Adrenal gland (tissue), 12 donors: ENCODE results near the gene ZBTB14. TPM values are rescaled to one million over a fixed set of nuclear protein-coding genes. Genes with fewer than 3 reads are reported as not detected.

ENCODE experiments used
- DNase-seq, 7 donors: peaks; one replicate each; pipeline ENCODE4 v3.0.0-alpha.2; 2019 to 2020
- H3K27ac ChIP-seq, 5 donors: fragments of 200-600 bp; sonication (generic) in 4 of 5; 1 replicate in 3 of 5; 2 replicates in 2 of 5; pipeline versions ENCODE4 v1.5.1 to v1.8.0; 2016 to 2020; ENCODE audit warnings: mild to moderate bottlenecking in 1 of 5
- H3K27me3 ChIP-seq: fragments of 200-600 bp; 2 replicates; pipeline ENCODE4 v1.8.0; 2021
- H3K36me3 ChIP-seq, 2 donors: fragments of 200-600 bp; replicated peaks in 1 of 2; 1 replicate in 1 of 2; 2 replicates in 1 of 2; pipeline versions ENCODE4 v1.5.1 to v1.8.0; 2018 to 2022
- H3K4me1 ChIP-seq, 2 donors: fragments of 200-600 bp; replicated peaks in 1 of 2; 1 replicate in 1 of 2; 2 replicates in 1 of 2; pipeline versions ENCODE4 v1.5.1 to v1.8.0; 2018 to 2021
- H3K4me3 ChIP-seq, 4 donors: fragments of 200-600 bp; sonication (generic) in 3 of 4; one replicate each; pipeline ENCODE4 v1.5.1; 2016 to 2018
- H3K9me3 ChIP-seq, 3 donors: fragments of 200-600 bp; sonication (generic) in 1 of 3; replicated peaks in 1 of 3; 1 replicate in 2 of 3; 2 replicates in 1 of 3; pipeline versions ENCODE4 v1.5.1 to v1.8.0; 2016 to 2021
- POLR2A ChIP-seq, 2 donors: fragments of 450-650 bp; IDR thresholded peaks; one replicate each; pipeline ENCODE4 v1.6.1; 2017; ENCODE audit warnings: antibody characterized with exemption in 2 of 2, mild to moderate bottlenecking in 2 of 2, moderate library complexity in 1 of 2
- WGBS, 4 donors: extraction: QIAGEN DNeasy Blood & Tissue Kit in 2 of 4; methylation state at CpG; one replicate each; pipeline versions ENCODE4 v1.1.5 to v1.1.7; 2013 to 2017; 5-methylcytosine and 5-hydroxymethylcytosine counted together
- intact Hi-C, 2 donors: fragments of 100-400 bp; cut with DNase I; formaldehyde crosslinking; loops; one replicate each; pipeline versions ENCODE4 v1.14.1 to v1.15.0; 2022 to 2023
- polyA plus RNA-seq, 3 donors: library from polyadenylated mRNA; stranded (reverse); fragments of 200-250 nt in 2 of 3; fragments of 350-450 nt in 1 of 3; fragmentation: Illumina TruSeq in 1 of 3; extraction: RNeasy Lipid Tissue Mini Kit (QIAGEN cat#74804) in 1 of 3; gene quantifications; one replicate each; pipeline ENCODE4 v1.2.3, GENCODE V29; 2013 to 2014
- total RNA-seq, 9 donors: library from RNA; depleted of rRNA in 4 of 9; stranded (reverse); fragments of >200 nt in 4 of 9; fragments of 120-200 nt in 1 of 9; fragmentation: NEBNext Ultra II Directional in 1 of 9; extraction: Animal tissue kit (Norgen Biotek cat#: 25700) in 1 of 9; gene quantifications; one replicate each; pipeline versions ENCODE4 v1.1.0 to v1.2.4, GENCODE V29; 2013 to 2023
- TF ChIP-seq, protein P1 (sequence below), 6 experiments: fragments of 450-650 bp in 4 of 6; fragments of 200-600 bp in 2 of 6; sonication (generic) in 1 of 6; IDR thresholded peaks; 1 replicate in 5 of 6; 2 replicates in 1 of 6; pipeline versions ENCODE4 v1.5.1 to v1.8.0; 2016 to 2021; ENCODE audit warnings: antibody characterized with exemption in 6 of 6, mild to moderate bottlenecking in 2 of 6, moderate library complexity in 1 of 6
- donor health status: healthy with polysubstance abuse.
- donor health status: Bipolar disorder and iron deficiency.
- donor health status: DM: yes; HTN: yes; CAD: no.
- donor health status: DM: no; HTN: no; CAD: no.
- donor health status: DM: no; HTN: no; CAD: no.
- donor health status: DM: yes; HTN: yes; CAD: no.

ZBTB14 gene
- total and polyA plus RNA-seq, 12 donors = 5.9 to 16.4 (median 10.6) TPM

DNA sequence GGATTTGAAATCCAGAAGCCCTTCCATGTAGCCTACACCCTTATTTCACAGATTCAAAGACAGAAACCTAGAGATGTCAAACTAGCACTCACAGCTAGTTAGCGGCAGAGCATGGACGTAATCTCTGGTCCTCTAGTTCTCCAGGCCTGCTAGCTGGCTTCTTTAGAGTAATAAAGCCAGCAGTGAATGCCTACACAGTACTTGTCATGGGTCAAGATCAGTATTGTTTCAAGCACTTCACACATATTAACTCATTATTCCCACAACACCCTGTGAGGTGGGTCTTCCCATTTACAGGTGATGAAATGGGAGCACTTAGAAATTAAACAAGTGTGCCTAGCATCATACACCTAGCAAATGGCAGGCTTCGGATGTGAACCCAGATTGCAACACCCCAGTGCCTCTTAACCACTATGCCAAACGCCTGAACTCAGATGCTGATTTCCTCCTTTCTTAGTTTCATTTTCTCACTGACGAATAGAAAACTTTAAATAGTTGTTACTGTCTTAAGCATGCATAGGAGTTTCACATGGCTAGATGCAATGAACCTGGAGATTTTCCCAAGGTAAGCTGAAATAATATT is 14.5 kb upstream of the ZBTB14 start:
- intact Hi-C loops = no loop called here
- DNase-seq = no peak
- H3K9me3 ChIP-seq = no peaks in the 10 kb centered on the region
- peaks cover 0 to 10% of the 10 kb centered on the region in 2 donors for H3K4me1 ChIP-seq
- no peaks in the 10 kb centered on the region for H3K36me3 ChIP-seq
- no peak overlapping the region for H3K27ac ChIP-seq
- WGBS, 4 donors = 55 to 61% (median 59%) methylated on average over 5 of the region's 5 CpGs
- TF ChIP-seq POLR2A (IDR thresholded peaks at IDR 0.05) = no peak
- TF ChIP-seq, protein P1, sequence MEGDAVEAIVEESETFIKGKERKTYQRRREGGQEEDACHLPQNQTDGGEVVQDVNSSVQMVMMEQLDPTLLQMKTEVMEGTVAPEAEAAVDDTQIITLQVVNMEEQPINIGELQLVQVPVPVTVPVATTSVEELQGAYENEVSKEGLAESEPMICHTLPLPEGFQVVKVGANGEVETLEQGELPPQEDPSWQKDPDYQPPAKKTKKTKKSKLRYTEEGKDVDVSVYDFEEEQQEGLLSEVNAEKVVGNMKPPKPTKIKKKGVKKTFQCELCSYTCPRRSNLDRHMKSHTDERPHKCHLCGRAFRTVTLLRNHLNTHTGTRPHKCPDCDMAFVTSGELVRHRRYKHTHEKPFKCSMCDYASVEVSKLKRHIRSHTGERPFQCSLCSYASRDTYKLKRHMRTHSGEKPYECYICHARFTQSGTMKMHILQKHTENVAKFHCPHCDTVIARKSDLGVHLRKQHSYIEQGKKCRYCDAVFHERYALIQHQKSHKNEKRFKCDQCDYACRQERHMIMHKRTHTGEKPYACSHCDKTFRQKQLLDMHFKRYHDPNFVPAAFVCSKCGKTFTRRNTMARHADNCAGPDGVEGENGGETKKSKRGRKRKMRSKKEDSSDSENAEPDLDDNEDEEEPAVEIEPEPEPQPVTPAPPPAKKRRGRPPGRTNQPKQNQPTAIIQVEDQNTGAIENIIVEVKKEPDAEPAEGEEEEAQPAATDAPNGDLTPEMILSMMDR (IDR thresholded peaks at IDR 0.05) = no peak
- no peaks in the 10 kb centered on the region for H3K27me3 ChIP-seq
- H3K4me3 ChIP-seq = no peak overlapping the region

DNA sequence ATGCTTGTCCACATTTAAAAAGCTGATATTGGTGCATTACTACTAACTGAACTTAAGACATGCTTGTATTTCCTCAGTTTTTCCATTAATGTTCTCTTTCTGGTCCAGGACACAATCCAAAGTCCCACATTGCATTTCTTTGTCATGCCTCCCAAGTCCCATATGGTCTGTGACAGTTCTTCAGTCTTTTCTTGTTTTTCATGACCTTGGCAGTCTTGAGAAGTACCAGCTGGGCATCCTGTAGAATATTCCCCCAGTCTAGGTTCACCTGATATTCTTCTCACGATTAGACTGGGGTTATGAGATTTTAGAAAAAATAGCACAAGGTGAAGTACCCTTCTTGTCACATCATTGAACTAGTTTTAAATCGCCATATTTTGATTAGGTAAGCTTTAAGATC is 10.3 kb upstream of the ZBTB14 start:
- H3K4me1 ChIP-seq = no peaks in the 10 kb centered on the region
- no peak overlapping the region for H3K27ac ChIP-seq
- intact Hi-C loops = no loop called here
- H3K9me3 ChIP-seq = no peaks in the 10 kb centered on the region
- no peak for DNase-seq
- WGBS, 4 donors = 79 to 85% (median 81%) methylated on average over 2 of the region's 2 CpGs
- H3K4me3 ChIP-seq = no peak overlapping the region
- H3K36me3 ChIP-seq = no peaks in the 10 kb centered on the region
- TF ChIP-seq POLR2A (IDR thresholded peaks at IDR 0.05) = no peak
- TF ChIP-seq, protein P1 (IDR thresholded peaks at IDR 0.05) = no peak
- H3K27me3 ChIP-seq = no peaks in the 10 kb centered on the region

DNA sequence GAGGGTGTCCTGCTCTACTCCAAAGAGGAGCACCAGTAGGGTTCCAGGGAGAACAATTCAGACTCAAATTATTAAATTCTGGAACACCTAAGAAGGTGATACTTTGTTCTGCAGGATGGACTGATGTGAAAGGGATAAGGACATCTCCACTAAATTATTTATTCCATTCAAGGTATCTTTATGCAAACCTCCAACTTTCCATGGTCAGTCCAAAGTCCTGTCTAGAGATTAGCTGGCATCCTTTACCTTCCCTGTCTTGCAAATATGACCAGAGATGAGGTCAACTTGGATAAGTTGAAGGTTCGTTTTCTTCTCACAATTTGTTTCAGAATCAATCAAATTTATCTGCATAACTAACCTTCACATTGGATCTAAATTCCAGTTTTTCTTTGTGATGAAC is 8.7 kb upstream of the ZBTB14 start:
- Histone ChIP-seq H3K36me3 (no peaks in the 10 kb centered on the region), H3K4me1 (no peaks in the 10 kb centered on the region), H3K4me3 (no peak overlapping the region), H3K9me3 (no peaks in the 10 kb centered on the region), H3K27me3 (no peaks in the 10 kb centered on the region), H3K27ac (no peak overlapping the region)
- WGBS, 4 donors = 31 to 66% (median 41%) methylated on average over 1 of the region's 1 CpG
- intact Hi-C loops = no loop called here
- TF ChIP-seq POLR2A (IDR thresholded peaks at IDR 0.05) = no peak
- TF ChIP-seq, protein P1 (IDR thresholded peaks at IDR 0.05) = no peak
- DNase-seq = no peak

DNA sequence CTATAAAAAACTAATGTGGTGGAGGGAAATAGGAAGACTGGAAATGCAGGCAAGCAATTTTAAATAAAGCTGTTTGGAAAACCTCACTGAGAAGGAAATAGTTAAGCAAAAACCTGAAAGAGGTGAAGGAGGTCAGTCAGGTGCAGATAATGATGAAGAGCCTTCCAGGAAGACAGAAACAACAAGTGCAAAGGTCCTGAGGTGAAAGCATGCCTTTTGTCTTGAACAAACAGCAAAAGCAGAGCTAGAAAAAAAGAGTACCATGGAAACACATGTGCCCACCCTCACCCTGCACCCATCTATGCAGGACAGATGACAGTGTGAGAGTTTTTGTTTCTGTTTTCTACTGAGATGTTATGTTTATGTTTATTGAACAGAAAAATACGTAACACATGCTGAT is 8.1 kb upstream of the ZBTB14 start:
- whole genome bisulfite sequencing, 4 donors = 43 to 65% (median 59%) methylated on average over 1 of the region's 1 CpG
- Histone ChIP-seq H3K4me3 (no peak overlapping the region), H3K27me3 (no peaks in the 10 kb centered on the region), H3K27ac (no peak overlapping the region), H3K36me3 (no peaks in the 10 kb centered on the region), H3K9me3 (no peaks in the 10 kb centered on the region), H3K4me1 (no peaks in the 10 kb centered on the region)
- DNase-seq = no peak
- intact Hi-C loops = no loop called here
- TF ChIP-seq, protein P1 (IDR thresholded peaks at IDR 0.05) = no peak
- no peak for TF ChIP-seq POLR2A (IDR thresholded peaks at IDR 0.05)
